Measurements from ENCODE around the gene TUBA1B. TPM values are rescaled to one million over a fixed set of nuclear protein-coding genes. Genes with fewer than 3 reads are reported as not detected.

TUBA1B gene
- total and polyA plus RNA-seq, 2 of the 13 experiments (the other 11 are each of a cell fraction or from before 2014, with no cell fraction given) = 1,275 to 1,353 TPM

GRCh38 chr12:49161092-49161795 lies 30.0 kb upstream of the TUBA1B start:
- CTCF ChIA-PET (ENCODE audit: low intra/inter-chr PET ratio, low total read pairs) = no interaction called here
- H3K79me2 ChIP-seq (ENCODE audit: insufficient read depth, low read length) = no peaks in the 10 kb centered on the region
- H3K9me3 ChIP-seq (ENCODE audit: low read length) = no peaks in the 10 kb centered on the region
- no peak for TF ChIP-seq HCFC1 (IDR thresholded peaks at IDR 0.05; ENCODE audit: low read depth, low read length)
- no peak for TF ChIP-seq ZSCAN25 (CRISPR knock-in tag; IDR thresholded peaks at IDR 0.05)
- TF ChIP-seq TEAD3 (CRISPR knock-in tag; optimal IDR thresholded peaks at IDR 0.05; ENCODE audit: borderline replicate concordance) = no peak
- no peak for TF ChIP-seq POLR2A (IDR thresholded peaks at IDR 0.05; ENCODE audit: insufficient read depth in 1 of 2, low read depth in 2 of 2, low read length in 2 of 2)
- TF ChIP-seq HES4 (CRISPR knock-in tag; IDR thresholded peaks at IDR 0.05; ENCODE audit: borderline replicate concordance) = no peak
- no peak for TF ChIP-seq REPIN1 (CRISPR knock-in tag; IDR thresholded peaks at IDR 0.05; ENCODE audit: borderline replicate concordance, low read depth)
- TF ChIP-seq ZNF746 (CRISPR knock-in tag; IDR thresholded peaks at IDR 0.05) = no peak
- TF ChIP-seq FOXM1 (CRISPR knock-in tag; IDR thresholded peaks at IDR 0.05) = no peak
- no peak for TF ChIP-seq RFXANK (CRISPR knock-in tag; IDR thresholded peaks at IDR 0.05)
- TF ChIP-seq ZNF263 (CRISPR knock-in tag; IDR thresholded peaks at IDR 0.05) = no peak
- no peaks in the 10 kb centered on the region for H3K4me1 ChIP-seq (ENCODE audit: insufficient read depth, low read length)
- H3K9ac ChIP-seq (ENCODE audit: insufficient read depth, low read depth, low read length) = no peak overlapping the region
- no peak for ATAC-seq
- FAIRE-seq = no peak
- no peak overlapping the region for H3K27ac ChIP-seq (ENCODE audit: extremely low read length, insufficient read depth, low read length)
- no peak overlapping the region for H3K4me3 ChIP-seq (replicated peaks in 1 of 3; ENCODE audit: insufficient read depth in 1 of 3, low read depth in 2 of 3, low read length in 3 of 3)
- H3K36me3 ChIP-seq (replicated peaks in 1 of 2; ENCODE audit: control insufficient read depth in 1 of 2, insufficient read depth in 2 of 2, low read length in 2 of 2) = no peaks in the 10 kb centered on the region
- intact Hi-C loops (cut with micrococcal nuclease; ENCODE audit: unreplicated experiment) (no loop called here), in situ Hi-C loops (cut with HindIII; ENCODE audit: extremely low pct_ligation_motif_present, low pct_unique_long_range_greater_than_20kb) (no loop called here)
- POLR2A ChIA-PET = no interaction called here
- DNase-seq (ENCODE audit: low spot score) = no peak
- no peaks in the 10 kb centered on the region for H4K20me1 ChIP-seq (ENCODE audit: insufficient read depth, low read length)
- no peaks in the 10 kb centered on the region; a peak in 2 of 5 replicates for H3K27me3 ChIP-seq (ENCODE audit: control insufficient read depth in 1 of 2, insufficient read depth in 2 of 2, low read length in 2 of 2)
- 25% methylated on average over 6 of the region's 6 CpGs for WGBS (ENCODE audit: low lambda C conversion rate)
- no TSS peak for BruUV-seq (replicated peaks)
- no peak overlapping the region for H3K4me2 ChIP-seq (ENCODE audit: low read depth, low read length)
- no peak overlapping the region for H2AFZ ChIP-seq (ENCODE audit: low read length)

GRCh38 chr12:49160399-49160798 lies 29.2 kb upstream of the TUBA1B start:
- Histone ChIP-seq H2AFZ (ENCODE audit: low read length) (no peak overlapping the region), H3K4me1 (ENCODE audit: insufficient read depth, low read length) (no peaks in the 10 kb centered on the region), H4K20me1 (ENCODE audit: insufficient read depth, low read length) (no peaks in the 10 kb centered on the region), H3K9ac (ENCODE audit: insufficient read depth, low read depth, low read length) (no peak overlapping the region), H3K4me3 (replicated peaks in 1 of 3; ENCODE audit: insufficient read depth in 1 of 3, low read depth in 2 of 3, low read length in 3 of 3) (no peak overlapping the region), H3K9me3 (ENCODE audit: low read length) (no peaks in the 10 kb centered on the region), H3K27ac (ENCODE audit: extremely low read length, insufficient read depth, low read length) (no peak overlapping the region), H3K4me2 (ENCODE audit: low read depth, low read length) (no peak overlapping the region), H3K36me3 (replicated peaks in 1 of 2; ENCODE audit: control insufficient read depth in 1 of 2, insufficient read depth in 2 of 2, low read length in 2 of 2) (no peaks in the 10 kb centered on the region), H3K79me2 (ENCODE audit: insufficient read depth, low read length) (no peaks in the 10 kb centered on the region), H3K27me3 (ENCODE audit: control insufficient read depth in 1 of 2, insufficient read depth in 2 of 2, low read length in 2 of 2) (no peaks in the 10 kb centered on the region; a peak in 2 of 5 replicates)
- DNase-seq (ENCODE audit: low spot score) (no peak), FAIRE-seq (no peak), ATAC-seq (no peak)
- ChIA-PET CTCF (ENCODE audit: low intra/inter-chr PET ratio, low total read pairs) (no interaction called here), POLR2A (no interaction called here)
- BruUV-seq (replicated peaks) = no TSS peak
- in situ Hi-C loops (cut with HindIII; ENCODE audit: extremely low pct_ligation_motif_present, low pct_unique_long_range_greater_than_20kb) = no loop called here
- TF ChIP-seq ZNF547 (CRISPR knock-in tag; IDR thresholded peaks at IDR 0.05) (no peak), NCOA2 (CRISPR knock-in tag; IDR thresholded peaks at IDR 0.05) (no peak), CREM (IDR thresholded peaks at IDR 0.05) (no peak), CREM (CRISPR knock-in tag; IDR thresholded peaks at IDR 0.05) (no peak), ZNF446 (CRISPR knock-in tag; IDR thresholded peaks at IDR 0.05) (no peak), ZFX (CRISPR knock-in tag; IDR thresholded peaks at IDR 0.05; ENCODE audit: low read depth) (no peak), STAT6 (CRISPR knock-in tag; IDR thresholded peaks at IDR 0.05; ENCODE audit: borderline replicate concordance) (no peak)
- intact Hi-C loops (cut with micrococcal nuclease; ENCODE audit: unreplicated experiment) = no loop called here
- 33% methylated on average over 2 of the region's 2 CpGs for WGBS (ENCODE audit: low lambda C conversion rate)
